ENCODE data around the gene GRK5.

- no peak for TF ChIP-seq CTCF (IDR thresholded peaks at IDR 0.05 in 4 of 5, conservative IDR thresholded peaks at IDR 0.05 in 1 of 5)
- TF ChIP-seq POLR2A (IDR thresholded peaks at IDR 0.05), result no peak
Observed at GRCh38 chr10:119408072-119408471, 200.7 kb downstream of the GRK5 start.
